ENCODE measurements around the gene ZNF565. TPM values are rescaled to one million over a fixed set of nuclear protein-coding genes. Genes with fewer than 3 reads are reported as not detected.

Gene ZNF565
- polyA plus RNA-seq, 1 of the 3 experiments (the other 2 are of a cell fraction), result 1.5 TPM

DNA sequence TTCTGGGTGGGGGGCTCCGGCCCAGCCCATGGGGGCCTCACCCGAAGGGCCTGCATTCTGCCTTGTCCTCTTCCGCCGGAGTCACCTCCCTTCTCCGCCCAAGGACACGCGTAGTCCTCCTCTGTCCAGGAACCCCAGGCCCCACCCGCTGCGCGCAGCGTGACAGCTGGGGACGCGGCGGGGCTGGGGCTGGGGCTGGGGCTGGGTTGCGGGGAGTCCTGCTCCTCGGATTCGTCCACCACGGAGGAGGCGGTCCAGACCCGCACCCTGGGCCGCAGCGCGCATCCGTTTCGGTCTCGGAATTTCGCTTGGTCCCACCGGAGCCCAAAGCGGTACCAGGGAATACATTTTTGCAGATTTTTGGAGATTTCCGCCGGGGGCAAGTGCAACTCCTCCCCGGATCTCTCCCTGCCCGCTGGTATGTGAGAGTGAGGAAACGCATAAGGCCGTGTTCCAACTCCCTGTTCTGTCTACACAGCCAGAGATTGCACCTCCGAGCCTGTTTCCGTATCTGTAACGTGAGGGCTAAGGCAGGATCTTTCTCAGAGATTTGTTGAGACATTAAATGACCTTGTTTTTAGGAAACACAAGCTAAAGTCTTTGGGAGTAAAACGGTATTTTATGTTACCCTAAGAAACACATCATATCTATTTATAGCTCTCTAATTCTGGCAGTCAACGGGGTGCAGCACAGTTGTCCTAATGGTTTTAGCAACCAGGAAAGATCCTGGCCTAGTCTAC is 61.9 kb downstream of the ZNF565 start, which contains the start of gene COX7A1:
COX7A1 (minus strand) TSS at position 96 of the 740 bp plus-strand sequence; CDS start at position 56, 40 bp downstream.
- no peak within 1 kb of the TSS for H3K4me2 ChIP-seq
- ChIA-PET CTCF (interaction anchor here (1.4 kb wide), 1 partner anchor 25 kb away, joined by 6 read pairs; no protein-coding TSS in a partner anchor), POLR2A (no interaction called here)
- H2AFZ ChIP-seq (ENCODE audit: low read depth), result no peak within 1 kb of the TSS
- no peaks in the 10 kb centered on the region for H3K27me3 ChIP-seq (ENCODE audit: insufficient read depth)
- peaks cover 12 to 28% of the 10 kb centered on the region in 2 experiments for H3K36me3 ChIP-seq (replicated peaks in 1 of 2; ENCODE audit: control insufficient read depth in 1 of 2, insufficient read depth in 2 of 2, low read length in 1 of 2)
- no peak within 1 kb of the TSS for H3K27ac ChIP-seq (ENCODE audit: low read depth in 2 of 2, low read length in 1 of 2)
- no peaks in the 10 kb centered on the region for H3K4me1 ChIP-seq (ENCODE audit: control insufficient read depth in 1 of 2, insufficient read depth in 2 of 2, low read depth in 1 of 2, low read length in 1 of 2)
- peaks cover 9% of the 10 kb centered on the region for H3F3A ChIP-seq (replicated peaks; ENCODE audit: insufficient read depth)
- no peaks in the 10 kb centered on the region for H4K20me1 ChIP-seq (ENCODE audit: insufficient read depth)
- no peak within 1 kb of the TSS for H3K4me3 ChIP-seq (ENCODE audit: low read depth in 2 of 2, low read length in 1 of 2)
- WGBS (ENCODE audit: low lambda C conversion rate), result 95% methylated on average over 34 of the region's 40 CpGs
- H3K79me2 ChIP-seq (ENCODE audit: insufficient read depth), result peaks cover 3% of the 10 kb centered on the region; the same call in 1 of the 2 replicates
- no peaks in the 10 kb centered on the region for H3K9me2 ChIP-seq
- DNase-seq, result no peak
- no peaks in the 10 kb centered on the region for H3K9me3 ChIP-seq
- no peak within 1 kb of the TSS for H3K9ac ChIP-seq
- no peak for TF ChIP-seq POLR2AphosphoS5 (IDR thresholded peaks at IDR 0.05; ENCODE audit: low read depth, low read length)
- no peak for TF ChIP-seq YY1 (IDR thresholded peaks at IDR 0.05; ENCODE audit: low read depth)
- TF ChIP-seq FOXM1 (IDR thresholded peaks at IDR 0.05; ENCODE audit: low read depth), result no peak
- no peak for TF ChIP-seq GABPA (IDR thresholded peaks at IDR 0.05; ENCODE audit: low read depth)
- TF ChIP-seq RAD21 (IDR thresholded peaks at IDR 0.05; ENCODE audit: low read length), result no peak
- TF ChIP-seq TAF1 (IDR thresholded peaks at IDR 0.05; ENCODE audit: borderline replicate concordance, low read depth, low read length), result no peak
- TF ChIP-seq, protein P1, sequence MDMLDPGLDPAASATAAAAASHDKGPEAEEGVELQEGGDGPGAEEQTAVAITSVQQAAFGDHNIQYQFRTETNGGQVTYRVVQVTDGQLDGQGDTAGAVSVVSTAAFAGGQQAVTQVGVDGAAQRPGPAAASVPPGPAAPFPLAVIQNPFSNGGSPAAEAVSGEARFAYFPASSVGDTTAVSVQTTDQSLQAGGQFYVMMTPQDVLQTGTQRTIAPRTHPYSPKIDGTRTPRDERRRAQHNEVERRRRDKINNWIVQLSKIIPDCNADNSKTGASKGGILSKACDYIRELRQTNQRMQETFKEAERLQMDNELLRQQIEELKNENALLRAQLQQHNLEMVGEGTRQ (IDR thresholded peaks at IDR 0.05; ENCODE audit: borderline replicate concordance, low read depth, low read length), result no peak
- TF ChIP-seq REST (IDR thresholded peaks at IDR 0.05; ENCODE audit: low read depth, low read length), result no peak
- TF ChIP-seq, protein P2, sequence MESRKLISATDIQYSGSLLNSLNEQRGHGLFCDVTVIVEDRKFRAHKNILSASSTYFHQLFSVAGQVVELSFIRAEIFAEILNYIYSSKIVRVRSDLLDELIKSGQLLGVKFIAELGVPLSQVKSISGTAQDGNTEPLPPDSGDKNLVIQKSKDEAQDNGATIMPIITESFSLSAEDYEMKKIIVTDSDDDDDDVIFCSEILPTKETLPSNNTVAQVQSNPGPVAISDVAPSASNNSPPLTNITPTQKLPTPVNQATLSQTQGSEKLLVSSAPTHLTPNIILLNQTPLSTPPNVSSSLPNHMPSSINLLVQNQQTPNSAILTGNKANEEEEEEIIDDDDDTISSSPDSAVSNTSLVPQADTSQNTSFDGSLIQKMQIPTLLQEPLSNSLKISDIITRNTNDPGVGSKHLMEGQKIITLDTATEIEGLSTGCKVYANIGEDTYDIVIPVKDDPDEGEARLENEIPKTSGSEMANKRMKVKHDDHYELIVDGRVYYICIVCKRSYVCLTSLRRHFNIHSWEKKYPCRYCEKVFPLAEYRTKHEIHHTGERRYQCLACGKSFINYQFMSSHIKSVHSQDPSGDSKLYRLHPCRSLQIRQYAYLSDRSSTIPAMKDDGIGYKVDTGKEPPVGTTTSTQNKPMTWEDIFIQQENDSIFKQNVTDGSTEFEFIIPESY (IDR thresholded peaks at IDR 0.05; ENCODE audit: borderline replicate concordance, low read depth), result no peak
- TF ChIP-seq EZH2phosphoT487 (IDR thresholded peaks at IDR 0.05; ENCODE audit: borderline replicate concordance, low read depth), result no peak
- TF ChIP-seq, protein P3, sequence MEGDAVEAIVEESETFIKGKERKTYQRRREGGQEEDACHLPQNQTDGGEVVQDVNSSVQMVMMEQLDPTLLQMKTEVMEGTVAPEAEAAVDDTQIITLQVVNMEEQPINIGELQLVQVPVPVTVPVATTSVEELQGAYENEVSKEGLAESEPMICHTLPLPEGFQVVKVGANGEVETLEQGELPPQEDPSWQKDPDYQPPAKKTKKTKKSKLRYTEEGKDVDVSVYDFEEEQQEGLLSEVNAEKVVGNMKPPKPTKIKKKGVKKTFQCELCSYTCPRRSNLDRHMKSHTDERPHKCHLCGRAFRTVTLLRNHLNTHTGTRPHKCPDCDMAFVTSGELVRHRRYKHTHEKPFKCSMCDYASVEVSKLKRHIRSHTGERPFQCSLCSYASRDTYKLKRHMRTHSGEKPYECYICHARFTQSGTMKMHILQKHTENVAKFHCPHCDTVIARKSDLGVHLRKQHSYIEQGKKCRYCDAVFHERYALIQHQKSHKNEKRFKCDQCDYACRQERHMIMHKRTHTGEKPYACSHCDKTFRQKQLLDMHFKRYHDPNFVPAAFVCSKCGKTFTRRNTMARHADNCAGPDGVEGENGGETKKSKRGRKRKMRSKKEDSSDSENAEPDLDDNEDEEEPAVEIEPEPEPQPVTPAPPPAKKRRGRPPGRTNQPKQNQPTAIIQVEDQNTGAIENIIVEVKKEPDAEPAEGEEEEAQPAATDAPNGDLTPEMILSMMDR (IDR thresholded peaks at IDR 0.05), result no peak
- no peak for TF ChIP-seq SIN3A (IDR thresholded peaks at IDR 0.05; ENCODE audit: borderline replicate concordance, low read depth, low read length)
- TF ChIP-seq RXRA (IDR thresholded peaks at IDR 0.05; ENCODE audit: borderline replicate concordance, low read depth), result no peak
- TF ChIP-seq IRF3 (IDR thresholded peaks at IDR 0.05; ENCODE audit: low read depth, low read length), result no peak
- no peak for TF ChIP-seq MXI1 (IDR thresholded peaks at IDR 0.05; ENCODE audit: low read depth, low read length)
